Aorta (tissue), 5 donors: ENCODE results near the gene ATP13A3. TPM values are rescaled to one million over a fixed set of nuclear protein-coding genes. Genes with fewer than 3 reads are reported as not detected.
A peak's percentile ranks its signal among the peaks of the same experiment; 100 is the strongest.
"Not testable (repeated sequence)": the region's sequence is repeated elsewhere in the genome, so short reads cannot be mapped to it uniquely, and the experiment has no call there.

ENCODE experiments used
- ATAC-seq: fragments of 200-7000 bp; cut with Tn5 transposase; one replicate; pipeline ENCODE4 v1.9.1; 2022; ENCODE audit warnings: moderate library complexity; ENCODE audit not compliant: low FRiP score
- DNase-seq, 2 donors: peaks; one replicate each; pipeline ENCODE4 v3.0.0-alpha.2; 2020
- H3K27ac ChIP-seq, 2 donors: one replicate each; pipeline ENCODE4 v1.5.1; 2013; ENCODE audit warnings: low read length in 2 of 2, mild to moderate bottlenecking in 2 of 2, moderate library complexity in 2 of 2, control low read depth in 1 of 2, inconsistent platforms in 1 of 2, low read depth in 1 of 2
- H3K27me3 ChIP-seq, 2 donors: one replicate each; pipeline ENCODE4 v1.6.1; 2013; ENCODE audit warnings: control low read depth in 1 of 2, low read length in 1 of 2, mild to moderate bottlenecking in 1 of 2, moderate library complexity in 1 of 2; ENCODE audit not compliant: insufficient read depth in 2 of 2, control insufficient read depth in 1 of 2
- H3K36me3 ChIP-seq, 2 donors: one replicate each; pipeline ENCODE4 v1.6.1; 2013; ENCODE audit warnings: control low read depth in 1 of 2, low read length in 1 of 2, mild to moderate bottlenecking in 1 of 2; ENCODE audit not compliant: insufficient read depth in 2 of 2, control insufficient read depth in 1 of 2
- H3K4me1 ChIP-seq, 2 donors: one replicate each; pipeline ENCODE4 v1.6.1; 2013; ENCODE audit warnings: low read length in 2 of 2, control low read depth in 1 of 2, mild to moderate bottlenecking in 1 of 2, moderate library complexity in 1 of 2; ENCODE audit not compliant: insufficient read depth in 2 of 2, control insufficient read depth in 1 of 2
- H3K4me3 ChIP-seq, 2 donors: one replicate each; pipeline ENCODE4 v1.5.1; 2013; ENCODE audit warnings: low read length in 2 of 2, control low read depth in 1 of 2, mild to moderate bottlenecking in 1 of 2
- H3K9me3 ChIP-seq: one replicate; pipeline ENCODE4 v1.6.1; 2013; ENCODE audit warnings: mild to moderate bottlenecking, low read length; ENCODE audit not compliant: control insufficient read depth
- WGBS, 2 donors: extraction: QIAGEN DNeasy Blood & Tissue Kit; methylation state at CpG; one replicate each; pipeline ENCODE4 v1.1.7; 2013; 5-methylcytosine and 5-hydroxymethylcytosine counted together
- intact Hi-C, 2 donors: fragments of 100-400 bp; cut with DNase I; formaldehyde crosslinking; loops; one replicate each; pipeline versions ENCODE4 v1.14.2 to v1.15.0; 2022
- polyA plus RNA-seq, 2 donors: library from polyadenylated mRNA; stranded (reverse); fragments of 200-250 nt; gene quantifications; one replicate each; pipeline ENCODE4 v1.2.3, GENCODE V29; 2013
- total RNA-seq, 2 donors: library from RNA; stranded (reverse); fragmentation: NEBNext Ultra II Directional; extraction: Animal tissue kit (Norgen Biotek cat#: 25700); gene quantifications; one replicate each; pipeline ENCODE4 v1.2.1, GENCODE V29; 2021
- donor health status: healthy with polysubstance abuse.
- donor health status: Bipolar disorder and iron deficiency.
- donor health status: DM: no; HTN: no; CAD: no.
- donor health status: DM: no; HTN: no; CAD: no.
- donor health status: DM: yes; HTN: yes; CAD: no.

The ATP13A3 gene
- total and polyA plus RNA-seq, 4 donors: 14.1 to 189 (median 82.7) TPM

GRCh38 chr3:194485468-194485880 lies 1.3 kb downstream of the ATP13A3 start:
- WGBS, 2 donors: 1 to 2% methylated on average over 6 of the region's 6 CpGs
- H3K27me3 ChIP-seq: no peaks in the 10 kb centered on the region
- no peak for ATAC-seq
- H3K36me3 ChIP-seq: no peaks in the 10 kb centered on the region
- peak overlapping the region; percentile 80 to 96 for H3K27ac ChIP-seq
- peaks cover 0 to 3% of the 10 kb centered on the region in 2 donors for H3K4me1 ChIP-seq
- no peak for DNase-seq
- no peaks in the 10 kb centered on the region for H3K9me3 ChIP-seq
- peak overlapping the region; percentile 89 to 95 for H3K4me3 ChIP-seq
- intact Hi-C loops: loop anchor here (5.0 kb wide), 3 partner anchors 57 to 102 kb away; no protein-coding TSS in a partner anchor

- peaks cover 2 to 3% of the 10 kb centered on the region in 2 donors for H3K4me1 ChIP-seq
- H3K9me3 ChIP-seq: no peaks in the 10 kb centered on the region
- no peak for ATAC-seq
- DNase-seq: no peak
- H3K36me3 ChIP-seq: no peaks in the 10 kb centered on the region
- 87 to 88% methylated on average over 12 of the region's 12 CpGs for WGBS, 2 donors
- intact Hi-C loops: loop anchor here (5.0 kb wide), 3 partner anchors 58 to 103 kb away; no protein-coding TSS in a partner anchor
- H3K4me3 ChIP-seq: no peak overlapping the region
- no peak overlapping the region for H3K27ac ChIP-seq
- no peaks in the 10 kb centered on the region for H3K27me3 ChIP-seq
These were observed 2.2 kb downstream of the ATP13A3 start for GRCh38 chr3:194484614-194485013.

- no peak for DNase-seq
- intact Hi-C loops: loop anchor here in 1 of 2 donors (5.0 kb wide), 1 partner anchor 88 kb away; no protein-coding TSS in a partner anchor
- no peaks in the 10 kb centered on the region for H3K36me3 ChIP-seq
- WGBS, 2 donors: 96 to 97% methylated on average over 1 of the region's 1 CpG
- ATAC-seq: no peak
- no peaks in the 10 kb centered on the region for H3K9me3 ChIP-seq
- H3K4me3 ChIP-seq: no peak overlapping the region
- H3K4me1 ChIP-seq: peaks cover 2 to 3% of the 10 kb centered on the region in 2 donors
- no peak overlapping the region for H3K27ac ChIP-seq
- H3K27me3 ChIP-seq: no peaks in the 10 kb centered on the region
These were observed 3.0 kb downstream of the ATP13A3 start for GRCh38 chr3:194483850-194484249.

GRCh38 chr3:194482830-194483229 lies 4.0 kb downstream of the ATP13A3 start:
- H3K4me1 ChIP-seq, H3K9me3 ChIP-seq, DNase-seq, H3K27me3 ChIP-seq, H3K27ac ChIP-seq, ATAC-seq, H3K36me3 ChIP-seq, H3K4me3 ChIP-seq: not testable (repeated sequence)
- intact Hi-C loops: loop anchor here in 1 of 2 donors (5.0 kb wide), 1 partner anchor 89 kb away; no protein-coding TSS in a partner anchor
- WGBS, 2 donors: 94 to 95% methylated on average over 13 of the region's 13 CpGs

GRCh38 chr3:194482196-194482593 lies 4.6 kb downstream of the ATP13A3 start:
- Histone ChIP-seq H3K27me3 (no peaks in the 10 kb centered on the region), H3K27ac (no peak overlapping the region), H3K36me3 (peaks cover 0 to 1% of the 10 kb centered on the region in 2 donors), H3K4me3 (no peak overlapping the region), H3K4me1 (peaks cover 2 to 3% of the 10 kb centered on the region in 2 donors), H3K9me3 (no peaks in the 10 kb centered on the region)
- no peak for DNase-seq
- ATAC-seq: no peak
- 3 to 8% methylated on average over 1 of the region's 1 CpG for WGBS, 2 donors
- intact Hi-C loops: loop anchor here in 1 of 2 donors (5.0 kb wide), 1 partner anchor 90 kb away; no protein-coding TSS in a partner anchor

- H3K27me3 ChIP-seq: no peaks in the 10 kb centered on the region
- H3K4me1 ChIP-seq: peaks cover 2 to 3% of the 10 kb centered on the region in 2 donors
- H3K36me3 ChIP-seq: peaks cover 0 to 1% of the 10 kb centered on the region in 2 donors
- no peaks in the 10 kb centered on the region for H3K9me3 ChIP-seq
- intact Hi-C loops: loop anchor here in 1 of 2 donors (5.0 kb wide), 1 partner anchor 91 kb away; no protein-coding TSS in a partner anchor
- no peak overlapping the region for H3K27ac ChIP-seq
- WGBS, 2 donors: 78 to 83% methylated on average over 5 of the region's 5 CpGs
- DNase-seq: no peak
- no peak overlapping the region for H3K4me3 ChIP-seq
- no peak for ATAC-seq
These were observed 5.1 kb downstream of the ATP13A3 start for GRCh38 chr3:194481525-194482195.

- Histone ChIP-seq H3K4me3 (no peak overlapping the region), H3K27me3 (no peaks in the 10 kb centered on the region), H3K9me3 (no peaks in the 10 kb centered on the region), H3K27ac (no peak overlapping the region), H3K36me3 (peaks cover 0 to 1% of the 10 kb centered on the region in 2 donors), H3K4me1 (peaks cover 2 to 3% of the 10 kb centered on the region in 2 donors)
- no peak for ATAC-seq
- intact Hi-C loops: loop anchor here in 1 of 2 donors (5.0 kb wide), 1 partner anchor 91 kb away; no protein-coding TSS in a partner anchor
- no peak for DNase-seq
These were observed 5.7 kb downstream of the ATP13A3 start for GRCh38 chr3:194481103-194481502.

- ATAC-seq (no peak), DNase-seq (no peak)
- H3K4me1 ChIP-seq: peaks cover 2 to 3% of the 10 kb centered on the region in 2 donors
- H3K36me3 ChIP-seq: peaks cover 0 to 1% of the 10 kb centered on the region in 2 donors
- no peak overlapping the region for H3K4me3 ChIP-seq
- no peak overlapping the region for H3K27ac ChIP-seq
- 72 to 80% methylated on average over 4 of the region's 4 CpGs for whole genome bisulfite sequencing, 2 donors
- intact Hi-C loops: no loop called here
- no peaks in the 10 kb centered on the region for H3K27me3 ChIP-seq
- H3K9me3 ChIP-seq: no peaks in the 10 kb centered on the region
These were observed 10.0 kb downstream of the ATP13A3 start for GRCh38 chr3:194476784-194477183.

GRCh38 chr3:194475978-194476377 lies 10.8 kb downstream of the ATP13A3 start:
- H3K4me3 ChIP-seq: no peak overlapping the region
- ATAC-seq: no peak
- peaks cover 0 to 1% of the 10 kb centered on the region in 2 donors for H3K36me3 ChIP-seq
- no peaks in the 10 kb centered on the region for H3K27me3 ChIP-seq
- 70% methylated on average over 4 of the region's 4 CpGs for WGBS, 2 donors
- intact Hi-C loops: no loop called here
- H3K4me1 ChIP-seq: peaks cover 2 to 3% of the 10 kb centered on the region in 2 donors
- peak overlapping the region in 1 of 2 donors; percentile 2 for H3K27ac ChIP-seq
- H3K9me3 ChIP-seq: no peaks in the 10 kb centered on the region
- DNase-seq: no peak
